Kidney glomerular epithelial cell (primary cell): Measurements from ENCODE around the gene TOP2A.
A peak's percentile ranks its signal among the peaks of the same experiment; 100 is the strongest.
"Not testable (repeated sequence)": the region's sequence is repeated elsewhere in the genome, so short reads cannot be mapped to it uniquely, and the experiment has no call there.

Experiments used
- DNase-seq: peaks from one replicate; lab custom pipeline; 2025; lab: John Stamatoyannopoulos, UW

The TOP2A gene

GRCh38 chr17:40430272-40431230, 12.9 kb upstream of the TOP2A start:
- DNase-seq: no peak

DNA sequence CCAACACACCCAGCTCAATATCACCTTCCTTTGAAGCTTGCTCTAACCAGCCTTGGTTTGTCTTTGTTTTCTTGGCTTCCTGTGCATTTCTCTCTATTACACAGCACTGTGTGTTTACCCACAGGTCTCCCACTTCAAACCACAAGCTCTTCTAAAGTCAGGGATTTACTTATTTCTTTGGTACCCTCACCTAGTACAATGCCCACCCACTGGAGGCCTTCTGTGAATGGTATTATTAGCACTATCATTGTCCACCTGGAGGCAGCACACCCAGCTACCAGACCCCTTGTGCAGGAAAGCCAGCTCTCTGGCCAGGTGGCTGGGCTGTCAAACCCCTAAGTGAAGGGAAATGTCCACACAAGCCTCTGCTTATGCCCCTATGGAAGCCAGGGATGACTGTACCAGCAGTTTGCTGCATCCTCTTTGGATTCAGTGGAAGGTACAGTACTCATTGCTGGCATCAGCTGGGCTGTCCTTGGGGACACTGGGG, 9.4 kb upstream of the TOP2A start:
- DNase-seq: no peak

- DNase-seq: no peak
Observed at GRCh38 chr17:40425741-40426140, 8.0 kb upstream of the TOP2A start.

- DNase-seq: no peak
Observed at GRCh38 chr17:40422990-40423633, 5.4 kb upstream of the TOP2A start.

- DNase-seq: no peak
Observed at GRCh38 chr17:40419559-40420331, 2.0 kb upstream of the TOP2A start.

GRCh38 chr17:40418428-40418706, 671 bp upstream of the TOP2A start:
- no peak for DNase-seq

DNA sequence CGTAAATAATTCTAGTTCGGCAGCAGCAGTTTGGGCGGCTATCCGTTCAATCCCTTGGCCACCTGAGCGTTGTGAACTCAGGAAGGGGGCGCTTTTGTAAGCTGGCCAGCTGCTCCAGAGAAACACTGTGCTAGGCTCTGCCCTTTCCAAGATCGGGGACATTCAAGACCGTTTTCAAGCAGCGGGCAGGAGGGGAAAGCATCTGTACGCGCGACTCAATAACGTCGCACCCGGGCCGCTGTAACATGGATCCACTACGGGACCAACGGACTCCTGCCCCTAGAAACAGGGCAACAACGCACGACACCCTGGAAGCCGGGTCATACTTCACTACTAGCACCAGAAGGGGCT, 463 bp downstream of the TOP2A start:
- DNase-seq: no peak

- no peak for DNase-seq
Observed at GRCh38 chr17:40416671-40417070, 1.0 kb downstream of the TOP2A start.

GRCh38 chr17:40415390-40415789, 2.3 kb downstream of the TOP2A start:
- DNase-seq: peak; percentile 11

- DNase-seq: not testable (repeated sequence)
Observed at GRCh38 chr17:40414312-40414711, 3.4 kb downstream of the TOP2A start.

GRCh38 chr17:40412880-40413279, 4.8 kb downstream of the TOP2A start:
- DNase-seq: no peak

- DNase-seq: no peak
Observed at GRCh38 chr17:40411821-40412220, 5.9 kb downstream of the TOP2A start.

DNA sequence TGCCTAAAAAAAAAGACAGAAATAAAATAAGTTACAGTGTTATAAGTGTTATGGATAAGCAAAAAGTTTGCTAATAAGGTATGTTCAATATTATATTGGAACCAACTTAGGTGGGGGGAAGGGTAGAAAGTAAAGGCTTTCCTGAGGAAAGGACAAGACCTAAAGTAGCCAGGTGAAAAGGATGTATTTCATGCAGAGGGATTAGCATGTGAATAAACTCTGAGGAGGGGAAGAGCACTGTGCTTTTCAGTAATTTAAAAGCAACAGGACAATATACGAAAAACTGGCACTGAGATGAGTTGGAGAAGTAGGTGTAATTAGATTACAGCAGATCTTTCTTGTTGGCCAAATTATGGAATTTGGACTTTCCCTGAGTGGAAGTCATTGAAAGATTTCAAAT, 7.6 kb downstream of the TOP2A start:
- no peak for DNase-seq

DNA sequence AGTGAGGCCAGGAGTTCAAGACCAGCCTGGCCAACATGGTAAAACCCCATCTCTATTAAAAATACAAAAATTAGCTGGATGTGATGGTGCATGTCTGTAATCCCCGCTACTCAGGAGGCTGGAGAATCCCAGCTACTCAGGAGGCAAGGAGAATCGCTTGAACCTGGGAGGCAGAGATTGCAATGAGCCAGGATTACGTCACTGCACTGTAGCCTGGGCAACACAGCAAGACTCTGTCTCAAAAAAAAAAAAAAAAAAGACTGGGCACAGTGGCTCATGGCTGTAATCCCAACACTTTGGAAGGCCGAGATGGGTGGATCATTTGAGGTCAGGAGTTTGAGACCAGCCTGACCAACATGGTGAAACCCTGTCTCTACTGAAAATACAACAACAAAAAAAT, 8.2 kb downstream of the TOP2A start:
- not testable (repeated sequence) for DNase-seq

GRCh38 chr17:40407460-40407859, 10.2 kb downstream of the TOP2A start:
- no peak for DNase-seq

- DNase-seq: no peak
Observed at GRCh38 chr17:40404003-40404402, 13.7 kb downstream of the TOP2A start.

DNA sequence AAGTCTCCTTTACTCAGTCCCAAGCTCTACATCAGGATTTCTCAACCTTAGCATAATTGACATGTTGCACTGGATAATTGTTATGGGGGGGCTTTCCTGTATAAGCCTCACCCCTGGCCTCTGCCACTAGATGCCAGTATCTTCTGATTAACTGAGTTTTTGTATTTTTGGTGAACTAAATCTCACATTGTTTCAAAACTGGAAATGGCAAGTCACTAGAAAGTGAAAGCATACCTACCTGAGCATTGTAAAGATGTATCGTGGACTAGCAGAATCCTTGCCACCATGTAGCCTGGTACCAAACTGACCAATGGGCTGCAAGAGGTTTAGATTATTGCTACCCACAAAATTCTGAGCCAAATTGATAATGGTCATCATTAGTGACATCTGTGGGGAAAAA, 15.0 kb downstream of the TOP2A start:
- DNase-seq: no peak

DNA sequence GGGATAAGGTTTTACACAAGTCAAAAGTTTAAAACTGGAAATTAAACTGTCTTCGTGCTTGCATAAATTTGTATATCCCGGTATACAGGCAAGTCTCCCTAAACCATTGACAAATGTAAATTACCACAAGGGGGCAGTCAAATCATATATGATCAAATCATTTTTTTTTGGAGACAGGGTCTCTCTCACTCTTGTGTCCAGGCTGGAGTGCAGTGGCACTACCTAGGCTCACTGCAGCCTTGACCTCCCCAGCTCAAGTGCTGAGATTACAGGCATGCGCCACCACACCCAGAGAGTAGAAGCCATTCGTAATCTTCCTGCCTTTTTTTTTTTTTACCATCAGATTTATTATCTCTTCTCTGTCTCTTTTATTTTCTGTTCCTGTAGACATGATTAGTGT, 18.5 kb downstream of the TOP2A start:
- peak; percentile 16 for DNase-seq

DNA sequence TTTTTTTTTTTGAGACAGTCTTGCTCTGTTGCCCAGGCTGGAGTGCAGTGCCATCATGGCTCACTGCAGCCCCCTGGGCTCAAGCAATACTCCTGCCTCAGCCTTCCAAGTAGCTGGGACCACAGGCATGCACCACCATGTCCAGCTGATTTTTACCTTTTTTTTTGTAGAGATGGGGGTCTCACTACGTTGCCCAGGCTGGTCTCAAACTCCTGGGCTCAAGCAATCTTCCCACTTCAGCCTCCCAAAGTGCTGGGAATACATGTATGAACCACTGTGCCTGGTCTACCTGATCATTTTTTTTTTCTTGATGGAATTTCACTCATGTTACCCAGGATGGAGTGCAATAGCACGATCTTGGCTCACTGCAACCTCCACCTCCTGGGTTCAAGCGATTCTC, 31.1 kb downstream of the TOP2A start:
- DNase-seq: not testable (repeated sequence)

DNA sequence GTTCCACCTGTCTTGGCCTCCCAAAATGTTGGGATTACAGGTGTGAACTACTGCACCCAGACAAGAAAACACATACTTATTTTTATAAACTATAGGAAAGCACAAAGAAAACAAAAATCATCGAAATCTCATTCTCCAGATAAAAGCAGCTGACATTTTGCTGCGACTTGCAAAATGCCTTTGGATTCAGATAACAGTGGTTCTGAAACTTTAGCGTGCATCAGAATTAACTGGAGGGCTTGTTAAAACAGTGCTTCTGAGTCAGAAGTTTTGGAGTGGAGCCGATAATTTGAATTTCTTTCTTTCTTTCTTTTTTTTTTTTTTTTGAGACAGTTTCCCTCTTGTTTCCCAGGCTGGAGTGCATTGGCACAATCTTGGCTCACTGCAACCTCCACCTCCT, 35.4 kb downstream of the TOP2A start:
- no peak for DNase-seq

- no peak for DNase-seq
Observed at GRCh38 chr17:40378966-40379365, 38.7 kb downstream of the TOP2A start.

DNA sequence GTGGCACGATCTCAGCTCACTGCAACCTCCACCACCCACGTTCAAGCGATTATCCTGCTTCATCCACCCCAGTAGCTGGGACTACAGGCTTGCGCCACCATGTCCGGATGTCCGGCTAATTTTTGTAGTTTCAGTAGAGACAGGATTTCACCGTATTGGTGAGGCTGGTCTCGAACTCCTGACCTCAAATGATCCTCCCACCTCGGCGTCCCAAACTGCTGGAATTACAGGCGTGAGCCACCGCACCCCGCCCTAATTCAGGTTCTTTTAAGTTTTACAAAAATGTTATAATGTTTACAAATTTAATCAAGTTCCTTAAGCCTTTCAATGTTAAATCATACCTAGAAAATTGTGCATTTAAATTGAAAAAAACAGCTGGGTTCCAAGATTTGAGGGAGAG, 39.9 kb downstream of the TOP2A start:
- no peak for DNase-seq

- DNase-seq: not testable (repeated sequence)
Observed at GRCh38 chr17:40376541-40376940, 41.2 kb downstream of the TOP2A start.
